Melanocyte of skin (primary cell): ENCODE data around the gene MFAP1. TPM values are rescaled to one million over a fixed set of nuclear protein-coding genes. Genes with fewer than 3 reads are reported as not detected.

Source experiments
- small RNA-seq, 2 donors: library from RNA; depleted of rRNA; stranded (forward); fragments of <200 nt; gene quantifications; one replicate each; pipeline ENCODE3, GENCODE V24; 2012
- total RNA-seq, 2 donors: library from RNA; depleted of rRNA; stranded (reverse); fragments of >200 nt; gene quantifications; 2 replicates each; pipeline ENCODE4 v1.2.3, GENCODE V29; 2012

MFAP1 gene, protein sequence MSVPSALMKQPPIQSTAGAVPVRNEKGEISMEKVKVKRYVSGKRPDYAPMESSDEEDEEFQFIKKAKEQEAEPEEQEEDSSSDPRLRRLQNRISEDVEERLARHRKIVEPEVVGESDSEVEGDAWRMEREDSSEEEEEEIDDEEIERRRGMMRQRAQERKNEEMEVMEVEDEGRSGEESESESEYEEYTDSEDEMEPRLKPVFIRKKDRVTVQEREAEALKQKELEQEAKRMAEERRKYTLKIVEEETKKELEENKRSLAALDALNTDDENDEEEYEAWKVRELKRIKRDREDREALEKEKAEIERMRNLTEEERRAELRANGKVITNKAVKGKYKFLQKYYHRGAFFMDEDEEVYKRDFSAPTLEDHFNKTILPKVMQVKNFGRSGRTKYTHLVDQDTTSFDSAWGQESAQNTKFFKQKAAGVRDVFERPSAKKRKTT
- total RNA-seq: 10 to 100 TPM; 16.5 to 26.6 TPM

DNA sequence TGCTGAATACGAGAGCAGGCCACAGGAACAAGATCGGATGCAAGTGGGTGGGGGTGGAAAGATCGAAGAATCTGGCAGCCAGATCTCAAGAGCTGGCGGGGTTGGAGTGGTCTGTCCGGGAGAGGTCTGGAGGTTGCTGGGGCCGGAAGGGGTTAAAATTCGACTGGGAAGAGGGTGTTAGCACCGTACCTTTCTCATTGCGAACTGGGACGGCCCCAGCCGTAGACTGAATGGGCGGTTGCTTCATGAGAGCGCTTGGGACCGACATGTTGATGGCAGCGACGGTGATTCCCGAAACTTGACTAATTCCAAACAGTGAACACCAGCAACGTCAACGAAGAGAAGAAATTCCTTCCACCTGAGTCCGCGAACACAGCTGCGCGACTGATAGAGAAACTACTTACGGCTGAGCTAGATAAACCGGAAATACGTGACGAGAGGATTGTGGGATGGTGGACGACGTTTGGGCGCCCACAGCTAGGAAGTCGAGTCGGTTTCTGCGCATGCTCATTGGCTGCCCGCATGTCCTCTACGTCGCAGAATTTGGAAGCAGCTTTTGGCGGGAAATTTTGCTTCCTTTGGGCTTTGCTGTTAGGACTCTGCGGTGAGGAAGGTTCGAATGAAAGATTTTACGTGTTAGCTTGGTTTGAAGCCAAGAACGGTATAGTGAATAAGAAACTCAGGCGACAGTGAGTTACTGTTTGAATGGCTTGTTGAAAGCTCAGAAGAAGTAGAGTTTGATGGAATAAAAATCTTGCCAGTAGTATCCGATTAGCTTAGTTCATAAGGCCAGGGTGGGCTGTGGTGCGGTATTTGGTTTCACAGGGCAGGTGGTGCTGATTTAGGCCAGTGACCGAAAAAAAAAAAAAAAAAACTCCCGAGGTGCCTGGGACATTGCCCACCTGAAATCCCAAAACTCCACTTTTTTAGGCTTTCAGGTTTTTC, at the start of gene MFAP1:
Gene MFAP1 (minus strand): TSS at position 389 of the 945 bp plus-strand sequence. CDS start 121 bp downstream, at position 268.

GRCh38 chr15:43826508-43827341, 2.2 kb upstream of the MFAP1 start, which contains the start of gene WDR76:
Gene WDR76 (plus strand): TSS chr15:43827002. CDS start chr15:43827033, 31 bp downstream.

DNA sequence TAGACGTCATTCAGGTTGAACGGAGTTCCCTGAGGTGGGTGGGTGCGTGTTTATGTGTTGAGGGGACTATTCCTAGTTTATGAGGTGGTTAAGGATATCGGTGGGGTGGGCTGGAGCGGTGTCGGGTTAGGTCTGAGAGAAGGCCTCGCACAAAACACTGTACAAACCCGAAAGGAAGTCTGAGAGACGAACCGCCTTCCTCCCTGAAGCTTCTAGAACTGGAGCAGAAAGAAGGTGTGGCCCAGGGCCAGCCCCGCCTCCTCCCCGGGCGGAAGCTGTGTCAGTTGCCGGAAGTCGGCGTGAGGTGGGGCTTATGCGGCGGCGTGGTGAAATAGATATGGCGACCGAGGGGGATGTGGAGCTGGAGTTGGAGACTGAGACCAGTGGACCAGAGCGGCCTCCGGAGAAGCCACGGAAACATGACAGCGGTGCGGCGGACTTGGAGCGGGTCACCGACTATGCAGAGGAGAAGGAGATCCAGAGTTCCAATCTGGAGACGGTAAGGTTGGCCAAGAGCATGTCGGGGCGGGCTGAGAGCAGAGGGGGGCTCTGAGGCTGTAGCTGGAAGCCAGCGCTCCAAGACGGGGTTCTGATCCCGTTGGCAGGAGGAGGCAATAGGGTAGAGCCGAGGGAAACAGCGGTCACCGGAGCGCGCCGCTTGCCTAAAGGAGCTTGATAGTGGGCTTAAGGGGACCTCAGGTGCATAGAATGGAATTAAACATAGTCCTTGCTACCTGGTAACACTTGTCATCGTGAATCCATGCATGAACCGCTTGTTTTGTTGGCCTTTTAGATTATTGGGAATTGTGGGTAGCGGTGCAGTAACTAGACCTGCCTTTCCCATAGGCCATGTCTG, 24.0 kb downstream of the MFAP1 start, which contains the start of gene HYPK:
Gene HYPK (plus strand): TSS at position 314 of the 856 bp plus-strand sequence. CDS start 24 bp downstream, at position 338.

GRCh38 chr15:43799945-43800285, 24.6 kb downstream of the MFAP1 start, which contains the start of gene SERINC4:
Gene SERINC4 (minus strand): TSS chr15:43800220. CDS start chr15:43799986, 234 bp downstream.

GRCh38 chr15:43791993-43792760, 32.3 kb downstream of the MFAP1 start, which contains the start of gene SERF2:
Gene SERF2 (plus strand): TSS chr15:43792320. CDS start chr15:43792377, 57 bp downstream.

GRCh38 chr15:43776718-43777266, 47.7 kb downstream of the MFAP1 start, which contains the start of gene ELL3:
Gene ELL3 (minus strand): TSS chr15:43776966. CDS start chr15:43776901, 65 bp downstream.

Small RNA genes lying within 50 kb of the gene (small RNA-seq; reads per million reads assigned to genes)
- gene MIR1282 (0 reads per million in 2 donors), gene RF00019 (0 reads per million in 2 donors)

Other genes starting within 250 kb of the MFAP1 start
- gene PPIP5K1, start 234.5 kb downstream of the MFAP1 start, total RNA-seq: 10 to 100 TPM; 13.0 to 18.2 TPM
- gene CKMT1B, start 230.7 kb downstream of the MFAP1 start, total RNA-seq: not detected
- gene STRC, start 205.9 kb downstream of the MFAP1 start, total RNA-seq: under 1 TPM in 1 of 2 donors, not detected in 1; 0.69 TPM
- gene CATSPER2, start 175.8 kb downstream of the MFAP1 start, total RNA-seq: 1 to 10 TPM in 1 of 2 donors, under 1 TPM in 1; 0.67 to 1.4 TPM
- gene CKMT1A, start 130.8 kb downstream of the MFAP1 start, total RNA-seq: not detected
- 100 to 1,000 TPM in 1 of 2 donors, 10 to 100 TPM in 1; 81.6 to 126 TPM for gene PDIA3, start 78.3 kb downstream of the MFAP1 start, total RNA-seq
- 1 to 10 TPM; 1.7 to 2.0 TPM for gene ELL3, start 47.7 kb downstream of the MFAP1 start, total RNA-seq
- gene SERF2, start 32.4 kb downstream of the MFAP1 start, total RNA-seq: 100 to 1,000 TPM; 235 to 259 TPM
- gene SERINC4, start 24.5 kb downstream of the MFAP1 start, total RNA-seq: under 1 TPM in 1 of 2 donors, not detected in 1; under 0.01 TPM
- 1 to 10 TPM; 3.4 to 6.0 TPM for gene HYPK, start 24.1 kb downstream of the MFAP1 start, total RNA-seq
- gene WDR76, start 2.3 kb upstream of the MFAP1 start, total RNA-seq: 10 to 100 TPM in 1 of 2 donors, 1 to 10 TPM in 1; 7.9 to 20.6 TPM